Measurements from ENCODE around the gene EMP2.
"Not testable (repeated sequence)": the region's sequence is repeated elsewhere in the genome, so short reads cannot be mapped to it uniquely, and the experiment has no call there.

Gene EMP2

GRCh38 chr16:10579965-10580882, at the start of gene EMP2:
EMP2 (minus strand) TSS chr16:10580598; CDS start chr16:10547617, 32,981 bp downstream.
- DNase-seq, result peak; percentile 44 to 64

DNA sequence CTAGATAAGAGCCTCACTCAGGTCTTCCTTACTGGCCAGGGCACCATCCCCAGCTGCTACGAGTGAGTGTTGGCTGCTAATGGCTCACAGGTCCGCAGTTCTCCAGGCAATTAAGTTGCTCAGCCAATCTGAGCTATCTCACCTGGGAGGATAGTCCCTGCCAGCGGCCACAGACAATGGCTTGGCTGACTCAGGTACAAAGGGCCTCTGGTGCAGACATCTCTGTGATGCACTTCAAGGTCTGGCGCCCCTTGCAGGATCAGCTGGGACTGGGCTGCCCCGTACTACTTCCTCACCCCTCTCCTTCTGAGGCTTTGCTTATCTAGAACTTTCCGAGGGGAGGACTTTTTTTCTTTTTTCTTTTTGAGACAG, 49.2 kb upstream of the EMP2 start:
- no peak for DNase-seq

DNA sequence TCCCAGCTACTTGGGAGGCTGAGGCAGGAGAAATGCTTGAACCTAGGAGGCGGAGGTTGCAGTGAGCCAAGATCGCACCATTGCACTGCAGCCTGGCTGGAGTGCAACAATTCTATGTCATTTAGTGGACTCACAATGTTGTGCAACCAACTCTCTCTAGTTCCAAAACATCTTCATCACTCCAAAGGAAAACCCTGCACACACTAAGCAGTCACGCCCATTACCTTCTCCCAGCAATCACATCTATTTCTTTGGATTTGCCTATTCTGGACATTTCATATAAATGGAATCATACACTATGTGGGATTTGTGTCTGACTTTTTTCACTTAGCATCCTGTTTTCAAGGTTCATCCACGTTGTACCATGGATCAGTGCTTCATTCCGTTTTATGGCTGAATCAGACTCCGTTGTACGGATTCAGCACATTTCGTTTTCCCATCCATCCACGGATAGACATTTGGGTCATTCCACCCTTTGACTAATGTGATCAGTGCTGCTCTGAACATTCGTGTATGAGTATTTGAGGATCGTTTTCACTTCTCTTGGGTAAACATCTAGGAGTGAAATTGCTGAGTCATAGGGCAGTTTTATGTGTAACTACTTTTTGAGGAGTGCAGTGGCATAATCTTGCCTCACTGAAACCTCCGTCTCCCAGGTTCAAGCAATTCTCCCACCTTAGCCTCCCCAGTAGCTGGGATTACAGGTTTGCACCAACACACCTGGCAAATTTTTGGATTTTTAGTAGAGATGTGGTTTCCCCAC, 45.4 kb upstream of the EMP2 start:
- peak; percentile 35 to 56 for DNase-seq

GRCh38 chr16:10624527-10624926, 44.1 kb upstream of the EMP2 start:
- no peak for DNase-seq

GRCh38 chr16:10623059-10623458, 42.7 kb upstream of the EMP2 start:
- no peak for DNase-seq

- no peak for DNase-seq
These were observed 41.9 kb upstream of the EMP2 start for GRCh38 chr16:10622036-10622921.

- not testable (repeated sequence) for DNase-seq
These were observed 41.0 kb upstream of the EMP2 start for GRCh38 chr16:10621216-10621949.

DNA sequence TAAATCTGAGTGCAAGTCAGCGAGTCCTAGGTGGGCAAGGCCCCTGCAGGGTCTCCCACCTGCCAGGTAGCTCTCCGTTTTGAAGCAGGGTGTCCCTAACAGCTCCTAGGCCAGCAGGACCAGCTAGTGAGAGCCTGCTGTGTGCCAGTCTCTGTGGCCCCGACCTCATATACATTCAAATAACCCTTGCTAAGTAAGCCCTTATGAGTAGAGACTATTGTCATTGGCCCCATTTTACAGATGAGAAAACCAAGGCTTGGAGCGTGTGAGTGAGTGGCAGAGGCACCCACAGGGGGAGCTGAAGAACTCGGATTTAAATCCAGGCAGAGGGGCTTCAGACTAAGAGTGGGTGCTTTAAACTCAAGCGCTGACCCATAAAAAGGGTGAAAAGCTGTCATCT, 39.7 kb upstream of the EMP2 start:
- DNase-seq, result no peak

DNA sequence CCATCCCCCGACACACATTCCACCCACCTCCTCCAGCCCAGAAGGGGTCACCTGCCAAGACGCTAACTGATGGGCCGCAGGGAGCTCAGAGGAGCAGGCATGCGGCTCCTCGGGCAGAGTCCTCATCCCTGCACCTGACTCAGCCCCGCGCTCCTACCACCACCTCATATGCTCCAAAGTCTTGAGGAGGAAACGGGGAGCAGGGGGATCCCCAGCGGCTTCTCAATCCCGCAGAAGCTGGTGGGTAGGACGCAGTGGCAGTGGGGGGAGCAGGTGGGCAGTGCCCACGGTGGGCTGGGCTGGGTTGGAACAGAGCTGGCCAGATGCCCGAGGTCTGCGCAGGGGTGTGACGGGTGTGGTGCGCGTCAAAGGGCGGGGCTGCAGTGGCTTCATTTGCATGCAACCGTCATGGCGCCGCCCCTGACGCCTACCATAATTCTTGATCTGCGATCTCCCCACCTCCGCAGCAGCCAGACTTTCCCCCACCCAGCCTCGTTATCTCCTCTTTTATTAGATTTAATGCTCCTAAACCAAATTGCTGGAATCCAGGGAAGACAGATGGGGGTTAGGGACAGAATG, 39.0 kb upstream of the EMP2 start:
- DNase-seq, result peak; percentile 64 to 65

- no peak for DNase-seq
These were observed 38.4 kb upstream of the EMP2 start for GRCh38 chr16:10618710-10619209.

- no peak for DNase-seq
These were observed 37.4 kb upstream of the EMP2 start for GRCh38 chr16:10617662-10618420.

DNA sequence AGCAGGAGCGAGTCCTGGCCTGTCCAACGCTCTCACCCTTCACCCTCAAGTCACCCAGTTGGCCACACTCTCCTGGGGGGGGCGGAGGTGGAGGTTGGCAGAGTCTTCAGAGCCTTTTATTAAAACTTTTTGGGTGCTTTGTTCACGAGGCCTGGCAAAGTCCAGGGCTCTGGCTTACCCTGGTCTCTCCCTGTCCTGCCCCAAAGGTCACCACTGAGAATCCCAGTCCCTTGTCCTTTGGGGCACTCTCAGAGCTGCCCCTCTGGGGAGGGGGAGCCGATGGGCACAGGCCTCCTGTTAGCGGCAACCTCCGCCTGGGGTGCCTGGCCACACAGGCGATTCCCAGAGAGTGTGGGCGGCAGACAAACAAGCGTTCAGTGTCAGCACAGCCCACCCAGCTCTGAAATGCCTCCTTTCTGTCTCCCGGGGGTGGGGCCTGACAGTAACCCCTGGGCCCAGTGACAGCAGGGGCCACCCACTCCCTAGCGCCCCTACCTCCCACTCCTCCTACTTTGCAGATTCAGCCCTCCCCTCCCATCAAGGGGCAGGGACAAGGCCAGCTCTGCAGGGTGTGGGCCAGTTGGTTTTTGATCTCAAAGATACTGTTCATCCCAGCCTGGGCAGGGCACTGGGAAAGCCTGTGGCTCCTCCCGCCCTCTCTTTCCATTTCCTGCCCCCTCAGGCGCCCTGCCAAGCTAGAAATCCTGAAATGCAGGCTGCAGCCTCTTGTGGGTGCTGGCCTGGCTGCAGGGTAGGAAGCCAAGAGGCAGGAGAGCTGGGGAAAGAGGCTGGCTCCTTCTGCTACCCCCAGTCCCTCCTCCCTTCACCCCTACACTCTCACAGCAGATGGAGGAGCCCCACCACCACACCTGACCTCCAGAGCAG, 36.6 kb upstream of the EMP2 start:
- DNase-seq, result no peak

GRCh38 chr16:10616419-10616755, 36.0 kb upstream of the EMP2 start:
- no peak for DNase-seq

- DNase-seq, result no peak
These were observed 34.3 kb upstream of the EMP2 start for GRCh38 chr16:10614685-10615084.

- peak; percentile 12 to 24 for DNase-seq
These were observed 33.5 kb upstream of the EMP2 start for GRCh38 chr16:10613785-10614485.

DNA sequence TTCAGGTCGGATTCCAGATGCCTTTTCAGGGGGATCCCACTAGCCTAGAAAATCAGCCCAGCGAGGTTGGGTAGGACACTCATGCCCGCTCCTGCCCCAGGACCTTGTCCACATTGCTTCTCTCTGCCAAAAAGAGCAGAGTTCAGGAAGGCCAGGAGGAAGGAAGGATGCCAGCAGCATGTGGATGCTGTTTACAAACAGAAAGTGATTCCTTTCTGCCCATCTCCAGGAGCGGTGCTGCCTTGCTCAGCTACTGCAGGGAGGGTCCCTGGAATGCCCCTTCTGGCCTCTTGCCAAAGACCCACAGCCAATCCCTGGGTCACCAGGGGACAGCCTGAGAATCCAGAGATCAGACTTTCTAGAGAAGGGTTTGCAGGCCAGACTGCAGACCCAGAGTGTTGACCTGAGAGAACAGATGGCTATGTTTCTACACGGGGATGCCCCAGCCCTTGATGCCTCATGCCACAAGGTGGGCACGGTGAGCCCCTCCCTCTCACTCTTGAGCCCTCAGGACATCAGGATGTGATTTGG, 32.3 kb upstream of the EMP2 start:
- DNase-seq, result no peak

- no peak for DNase-seq
These were observed 31.5 kb upstream of the EMP2 start for GRCh38 chr16:10611825-10612342.

GRCh38 chr16:10610499-10611184, 30.2 kb upstream of the EMP2 start:
- DNase-seq, result no peak
